Adipocyte (in vitro differentiated cells): ENCODE results near the gene PLA1A.

Experiments
- DNase-seq: peaks from one replicate; pipeline ENCODE4 v3.0.0-alpha.2; 2015; ENCODE audit warnings: low read depth
- H3K27me3 ChIP-seq: replicated peaks from 2 replicates; pipeline ENCODE4 v1.7.0; 2013; ENCODE audit warnings: mild to moderate bottlenecking, low read length, moderate library complexity; ENCODE audit not compliant: control insufficient read depth, insufficient read depth
- H3K36me3 ChIP-seq: 2 replicates; pipeline ENCODE4 v1.7.0; 2013; ENCODE audit warnings: low read length, mild to moderate bottlenecking, moderate library complexity; ENCODE audit not compliant: control insufficient read depth, insufficient read depth, severe bottlenecking
- H3K4me1 ChIP-seq: 2 replicates; pipeline ENCODE4 v1.7.0; 2013; ENCODE audit warnings: mild to moderate bottlenecking, low read length, moderate library complexity; ENCODE audit not compliant: control insufficient read depth, insufficient read depth
- H3K4me3 ChIP-seq: 2 replicates; pipeline ENCODE4 v1.7.0; 2013; ENCODE audit warnings: mild to moderate bottlenecking, low read length, moderate library complexity
- H3K9ac ChIP-seq: 2 replicates; pipeline ENCODE4 v1.7.0; 2013; ENCODE audit warnings: mild to moderate bottlenecking, low read length, moderate library complexity
- H3K9me3 ChIP-seq: 2 replicates; pipeline ENCODE4 v1.7.0; 2013; ENCODE audit warnings: mild to moderate bottlenecking, low read length, moderate library complexity; ENCODE audit not compliant: control insufficient read depth

PLA1A gene

GRCh38 chr3:119613201-119613600 is 15.5 kb downstream of the PLA1A start:
- no peaks in the 10 kb centered on the region for H3K4me1 ChIP-seq
- no peaks in the 10 kb centered on the region for H3K27me3 ChIP-seq
- H3K36me3 ChIP-seq, result no peaks in the 10 kb centered on the region
- H3K9me3 ChIP-seq, result peaks cover 4% of the 10 kb centered on the region
- H3K9ac ChIP-seq, result no peak overlapping the region
- no peak for DNase-seq
- no peak overlapping the region for H3K4me3 ChIP-seq

- no peaks in the 10 kb centered on the region for H3K36me3 ChIP-seq
- H3K9me3 ChIP-seq, result peaks cover 4% of the 10 kb centered on the region
- H3K4me3 ChIP-seq, result no peak overlapping the region
- no peak for DNase-seq
- no peak overlapping the region for H3K9ac ChIP-seq
- no peaks in the 10 kb centered on the region for H3K27me3 ChIP-seq
- no peaks in the 10 kb centered on the region for H3K4me1 ChIP-seq
These were observed 16.2 kb downstream of the PLA1A start for GRCh38 chr3:119613872-119614271.

- Histone ChIP-seq H3K9me3 (peaks cover under 1% of the 10 kb centered on the region), H3K9ac (no peak overlapping the region), H3K36me3 (no peaks in the 10 kb centered on the region), H3K4me3 (no peak overlapping the region), H3K4me1 (no peaks in the 10 kb centered on the region), H3K27me3 (no peaks in the 10 kb centered on the region)
- no peak for DNase-seq
These were observed 18.4 kb downstream of the PLA1A start for GRCh38 chr3:119616056-119616455.

- no peaks in the 10 kb centered on the region for H3K4me1 ChIP-seq
- DNase-seq, result no peak
- H3K4me3 ChIP-seq, result no peak overlapping the region
These were observed 21.4 kb downstream of the PLA1A start for GRCh38 chr3:119619094-119619493.

GRCh38 chr3:119620899-119621298 is 23.2 kb downstream of the PLA1A start:
- Histone ChIP-seq H3K4me3 (no peak overlapping the region), H3K36me3 (no peaks in the 10 kb centered on the region), H3K4me1 (no peaks in the 10 kb centered on the region), H3K9ac (no peak overlapping the region), H3K9me3 (no peaks in the 10 kb centered on the region), H3K27me3 (no peaks in the 10 kb centered on the region)
- DNase-seq, result no peak

More at GRCh38 chr3:119619094-119619493, 21.4 kb downstream of the PLA1A start:
- Histone ChIP-seq H3K36me3 (no peaks in the 10 kb centered on the region), H3K9me3 (no peaks in the 10 kb centered on the region), H3K9ac (no peak overlapping the region), H3K27me3 (no peaks in the 10 kb centered on the region)

- H3K9ac ChIP-seq, result no peak overlapping the region
These were observed 26.5 kb downstream of the PLA1A start for GRCh38 chr3:119624002-119624720.

GRCh38 chr3:119625451-119626153 is 27.9 kb downstream of the PLA1A start:
- H3K4me3 ChIP-seq, result no peak overlapping the region
- peaks cover 30% of the 10 kb centered on the region for H3K4me1 ChIP-seq
- no peak for DNase-seq
- no peaks in the 10 kb centered on the region for H3K27me3 ChIP-seq
- H3K36me3 ChIP-seq, result no peaks in the 10 kb centered on the region
- no peak overlapping the region for H3K9ac ChIP-seq
- H3K9me3 ChIP-seq, result no peaks in the 10 kb centered on the region

More at GRCh38 chr3:119624002-119624720, 26.5 kb downstream of the PLA1A start:
- Histone ChIP-seq H3K27me3 (no peaks in the 10 kb centered on the region), H3K4me3 (no peak overlapping the region), H3K4me1 (peaks cover 16% of the 10 kb centered on the region), H3K36me3 (no peaks in the 10 kb centered on the region), H3K9me3 (no peaks in the 10 kb centered on the region)
- no peak for DNase-seq

GRCh38 chr3:119626196-119626595 is 28.5 kb downstream of the PLA1A start:
- no peaks in the 10 kb centered on the region for H3K36me3 ChIP-seq
- no peak overlapping the region for H3K4me3 ChIP-seq
- peaks cover 35% of the 10 kb centered on the region for H3K4me1 ChIP-seq
- DNase-seq, result no peak
- no peaks in the 10 kb centered on the region for H3K27me3 ChIP-seq
- no peak overlapping the region for H3K9ac ChIP-seq
- no peaks in the 10 kb centered on the region for H3K9me3 ChIP-seq

GRCh38 chr3:119627461-119627860 is 29.8 kb downstream of the PLA1A start:
- H3K4me1 ChIP-seq, result peaks cover 40% of the 10 kb centered on the region
- no peak overlapping the region for H3K4me3 ChIP-seq
- no peaks in the 10 kb centered on the region for H3K36me3 ChIP-seq
- no peak overlapping the region for H3K9ac ChIP-seq
- no peaks in the 10 kb centered on the region for H3K9me3 ChIP-seq
- no peaks in the 10 kb centered on the region for H3K27me3 ChIP-seq
- no peak for DNase-seq

- no peaks in the 10 kb centered on the region for H3K27me3 ChIP-seq
These were observed 30.7 kb downstream of the PLA1A start for GRCh38 chr3:119628390-119628789.

GRCh38 chr3:119628816-119629445 is 31.2 kb downstream of the PLA1A start:
- Histone ChIP-seq H3K27me3 (no peaks in the 10 kb centered on the region), H3K9ac (peak overlapping the region; percentile 43), H3K36me3 (no peaks in the 10 kb centered on the region), H3K4me1 (peaks cover 40% of the 10 kb centered on the region), H3K4me3 (peak overlapping the region; percentile 23), H3K9me3 (no peaks in the 10 kb centered on the region)
- peak; percentile 30 for DNase-seq

More at GRCh38 chr3:119628390-119628789, 30.7 kb downstream of the PLA1A start:
- Histone ChIP-seq H3K4me1 (peaks cover 40% of the 10 kb centered on the region), H3K4me3 (peak overlapping the region; percentile 23), H3K9me3 (no peaks in the 10 kb centered on the region), H3K9ac (no peak overlapping the region), H3K36me3 (no peaks in the 10 kb centered on the region)
- no peak for DNase-seq
